ENCODE measurements around the gene PECR. TPM values are rescaled to one million over a fixed set of nuclear protein-coding genes. Genes with fewer than 3 reads are reported as not detected.
A peak's percentile ranks its signal among the peaks of the same experiment; 100 is the strongest.

The PECR gene
- total and polyA plus RNA-seq, 9 of the 15 experiments (the other 6 are each of a cell fraction or from before 2014, with no cell fraction given): 1.1 to 10.3 (median 8.2) TPM

DNA sequence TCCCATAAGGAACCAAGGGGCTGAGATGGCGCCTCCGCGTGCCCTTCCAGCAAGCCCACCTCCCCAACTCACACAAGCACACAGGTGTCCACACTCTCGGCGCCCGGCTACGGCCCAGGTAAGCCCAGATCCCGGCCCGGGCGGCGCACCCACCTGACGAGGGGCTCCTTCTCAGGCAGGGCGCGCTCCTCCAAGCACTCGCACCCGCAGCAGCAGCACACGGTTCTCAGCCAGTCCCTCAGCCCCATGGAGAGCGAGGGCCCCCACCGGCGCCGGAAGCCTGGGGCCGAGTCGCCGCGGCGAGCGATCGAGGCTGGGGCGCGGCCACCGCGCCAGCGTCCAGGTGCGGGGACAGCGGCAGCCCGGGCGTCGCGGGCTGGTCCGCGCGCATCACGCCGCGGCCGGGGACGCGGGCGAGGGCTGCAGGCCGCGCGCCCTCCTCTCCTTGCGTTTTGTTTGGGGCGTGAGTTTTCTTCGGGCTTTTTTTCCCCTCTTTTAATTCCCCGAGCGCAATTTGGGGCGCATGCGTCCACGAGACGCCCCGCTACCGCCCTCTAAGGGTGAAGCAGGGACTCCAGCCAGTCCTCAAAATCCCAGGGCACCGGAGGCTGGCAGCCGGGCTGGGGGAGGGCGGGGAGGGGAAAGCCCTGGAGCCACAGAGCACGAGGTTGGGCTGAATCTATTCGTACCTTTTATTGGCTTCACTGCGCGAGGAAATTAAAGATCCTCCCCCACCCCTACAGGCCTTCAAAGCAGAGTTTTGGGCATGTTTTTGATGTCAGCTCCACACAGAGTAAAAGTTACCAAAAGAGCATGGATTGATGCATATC is 68.3 kb downstream of the PECR start, which contains the start of gene MREG (continued):
- TF ChIP-seq, protein P1, sequence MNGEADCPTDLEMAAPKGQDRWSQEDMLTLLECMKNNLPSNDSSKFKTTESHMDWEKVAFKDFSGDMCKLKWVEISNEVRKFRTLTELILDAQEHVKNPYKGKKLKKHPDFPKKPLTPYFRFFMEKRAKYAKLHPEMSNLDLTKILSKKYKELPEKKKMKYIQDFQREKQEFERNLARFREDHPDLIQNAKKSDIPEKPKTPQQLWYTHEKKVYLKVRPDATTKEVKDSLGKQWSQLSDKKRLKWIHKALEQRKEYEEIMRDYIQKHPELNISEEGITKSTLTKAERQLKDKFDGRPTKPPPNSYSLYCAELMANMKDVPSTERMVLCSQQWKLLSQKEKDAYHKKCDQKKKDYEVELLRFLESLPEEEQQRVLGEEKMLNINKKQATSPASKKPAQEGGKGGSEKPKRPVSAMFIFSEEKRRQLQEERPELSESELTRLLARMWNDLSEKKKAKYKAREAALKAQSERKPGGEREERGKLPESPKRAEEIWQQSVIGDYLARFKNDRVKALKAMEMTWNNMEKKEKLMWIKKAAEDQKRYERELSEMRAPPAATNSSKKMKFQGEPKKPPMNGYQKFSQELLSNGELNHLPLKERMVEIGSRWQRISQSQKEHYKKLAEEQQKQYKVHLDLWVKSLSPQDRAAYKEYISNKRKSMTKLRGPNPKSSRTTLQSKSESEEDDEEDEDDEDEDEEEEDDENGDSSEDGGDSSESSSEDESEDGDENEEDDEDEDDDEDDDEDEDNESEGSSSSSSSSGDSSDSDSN (IDR thresholded peaks at IDR 0.05; ENCODE audit: borderline replicate concordance in 1 of 2, low read depth in 2 of 2, low read length in 2 of 2): 0 out of 4 replicates have a peak, but pooled peaks have one; percentile 27 to 54
- no peak for TF ChIP-seq CHCHD3 (CRISPR knock-in tag; IDR thresholded peaks at IDR 0.05)
- peak; percentile 74 for TF ChIP-seq RBBP5 (IDR thresholded peaks at IDR 0.05; ENCODE audit: borderline replicate concordance, insufficient read depth, low read length, poor library complexity, severe bottlenecking)
- 0 out of 4 replicates have a peak, but pooled peaks of 1 of the 2 experiments have one; percentile 40 for TF ChIP-seq MAZ (CRISPR knock-in tag; conservative IDR thresholded peaks at IDR 0.05 in 1 of 2, IDR thresholded peaks at IDR 0.05 in 1 of 2)
- TF ChIP-seq KHSRP (IDR thresholded peaks at IDR 0.05): no peak
- TF ChIP-seq RAD21 (CRISPR knock-in tag; conservative IDR thresholded peaks at IDR 0.05 in 1 of 2, IDR thresholded peaks at IDR 0.05 in 1 of 2): peak in 1 of 2 experiments; percentile 8; a peak in 1 of 4 replicates
- peak; percentile 51; the same call in 1 of the 2 replicates for TF ChIP-seq RB1 (IDR thresholded peaks at IDR 0.05; ENCODE audit: low read depth)
- TF ChIP-seq ZSCAN32 (CRISPR knock-in tag; IDR thresholded peaks at IDR 0.05): no peak
